ENCODE data around the gene NPHP1.
"Not testable (repeated sequence)": the region's sequence is repeated elsewhere in the genome, so short reads cannot be mapped to it uniquely, and the experiment has no call there.

Gene NPHP1

GRCh38 chr2:110204408-110205385 is at the start of gene NPHP1:
Gene NPHP1 (minus strand): TSS chr2:110205013. CDS start chr2:110204968, 45 bp downstream.
- DNase-seq, result peak; percentile 36

GRCh38 chr2:110248081-110248795 is 43.4 kb upstream of the NPHP1 start:
- not testable (repeated sequence) for DNase-seq

GRCh38 chr2:110245488-110246435 is 40.9 kb upstream of the NPHP1 start:
- DNase-seq, result not testable (repeated sequence)

- not testable (repeated sequence) for DNase-seq
These were observed 38.5 kb upstream of the NPHP1 start for GRCh38 chr2:110243283-110243682.

- DNase-seq, result not testable (repeated sequence)
These were observed 29.7 kb upstream of the NPHP1 start for GRCh38 chr2:110234514-110234913.

GRCh38 chr2:110229886-110230285 is 25.1 kb upstream of the NPHP1 start:
- DNase-seq, result not testable (repeated sequence)

GRCh38 chr2:110222626-110223025 is 17.8 kb upstream of the NPHP1 start:
- DNase-seq, result not testable (repeated sequence)

- no peak for DNase-seq
These were observed 17.1 kb upstream of the NPHP1 start for GRCh38 chr2:110221938-110222337.

GRCh38 chr2:110220190-110220564 is 15.4 kb upstream of the NPHP1 start:
- no peak for DNase-seq

- no peak for DNase-seq
These were observed 14.8 kb upstream of the NPHP1 start for GRCh38 chr2:110219496-110220189.

- DNase-seq, result not testable (repeated sequence)
These were observed 14.1 kb upstream of the NPHP1 start for GRCh38 chr2:110218889-110219288.

GRCh38 chr2:110216803-110217202 is 12.0 kb upstream of the NPHP1 start:
- no peak for DNase-seq

GRCh38 chr2:110216199-110216598 is 11.4 kb upstream of the NPHP1 start:
- no peak for DNase-seq

GRCh38 chr2:110215566-110216158 is 10.8 kb upstream of the NPHP1 start:
- DNase-seq, result no peak

GRCh38 chr2:110215091-110215490 is 10.3 kb upstream of the NPHP1 start:
- no peak for DNase-seq

- not testable (repeated sequence) for DNase-seq
These were observed 8.7 kb upstream of the NPHP1 start for GRCh38 chr2:110213522-110213921.

- DNase-seq, result peak; percentile 19
These were observed 7.4 kb upstream of the NPHP1 start, which contains the start of gene MTLN for GRCh38 chr2:110211938-110212858. Gene MTLN (minus strand): TSS chr2:110212547. CDS start chr2:110212525, 22 bp downstream.

GRCh38 chr2:110205660-110206455 is 1.0 kb upstream of the NPHP1 start:
- no peak for DNase-seq

- DNase-seq, result no peak
These were observed 6.8 kb downstream of the NPHP1 start for GRCh38 chr2:110198016-110198415.
